ENCODE results near the gene SRRM4.

The SRRM4 gene

GRCh38 chr12:118982302-118982701 lies 961 bp downstream of the SRRM4 start:
- Mint-ChIP-seq H3K36me3 (ENCODE audit: low read depth) (no peaks in the 10 kb centered on the region), H3K4me1 (peaks cover 16% of the 10 kb centered on the region), H3K27ac (no peak overlapping the region), H3K27me3 (ENCODE audit: low read depth, poor library complexity) (peaks cover 61% of the 10 kb centered on the region), H3K9me3 (no peaks in the 10 kb centered on the region), H3K4me3 (peak overlapping the region; percentile 78)
- TF ChIP-seq, protein P1, sequence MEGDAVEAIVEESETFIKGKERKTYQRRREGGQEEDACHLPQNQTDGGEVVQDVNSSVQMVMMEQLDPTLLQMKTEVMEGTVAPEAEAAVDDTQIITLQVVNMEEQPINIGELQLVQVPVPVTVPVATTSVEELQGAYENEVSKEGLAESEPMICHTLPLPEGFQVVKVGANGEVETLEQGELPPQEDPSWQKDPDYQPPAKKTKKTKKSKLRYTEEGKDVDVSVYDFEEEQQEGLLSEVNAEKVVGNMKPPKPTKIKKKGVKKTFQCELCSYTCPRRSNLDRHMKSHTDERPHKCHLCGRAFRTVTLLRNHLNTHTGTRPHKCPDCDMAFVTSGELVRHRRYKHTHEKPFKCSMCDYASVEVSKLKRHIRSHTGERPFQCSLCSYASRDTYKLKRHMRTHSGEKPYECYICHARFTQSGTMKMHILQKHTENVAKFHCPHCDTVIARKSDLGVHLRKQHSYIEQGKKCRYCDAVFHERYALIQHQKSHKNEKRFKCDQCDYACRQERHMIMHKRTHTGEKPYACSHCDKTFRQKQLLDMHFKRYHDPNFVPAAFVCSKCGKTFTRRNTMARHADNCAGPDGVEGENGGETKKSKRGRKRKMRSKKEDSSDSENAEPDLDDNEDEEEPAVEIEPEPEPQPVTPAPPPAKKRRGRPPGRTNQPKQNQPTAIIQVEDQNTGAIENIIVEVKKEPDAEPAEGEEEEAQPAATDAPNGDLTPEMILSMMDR (IDR thresholded peaks at IDR 0.05): no peak
- DNase-seq: no peak

DNA sequence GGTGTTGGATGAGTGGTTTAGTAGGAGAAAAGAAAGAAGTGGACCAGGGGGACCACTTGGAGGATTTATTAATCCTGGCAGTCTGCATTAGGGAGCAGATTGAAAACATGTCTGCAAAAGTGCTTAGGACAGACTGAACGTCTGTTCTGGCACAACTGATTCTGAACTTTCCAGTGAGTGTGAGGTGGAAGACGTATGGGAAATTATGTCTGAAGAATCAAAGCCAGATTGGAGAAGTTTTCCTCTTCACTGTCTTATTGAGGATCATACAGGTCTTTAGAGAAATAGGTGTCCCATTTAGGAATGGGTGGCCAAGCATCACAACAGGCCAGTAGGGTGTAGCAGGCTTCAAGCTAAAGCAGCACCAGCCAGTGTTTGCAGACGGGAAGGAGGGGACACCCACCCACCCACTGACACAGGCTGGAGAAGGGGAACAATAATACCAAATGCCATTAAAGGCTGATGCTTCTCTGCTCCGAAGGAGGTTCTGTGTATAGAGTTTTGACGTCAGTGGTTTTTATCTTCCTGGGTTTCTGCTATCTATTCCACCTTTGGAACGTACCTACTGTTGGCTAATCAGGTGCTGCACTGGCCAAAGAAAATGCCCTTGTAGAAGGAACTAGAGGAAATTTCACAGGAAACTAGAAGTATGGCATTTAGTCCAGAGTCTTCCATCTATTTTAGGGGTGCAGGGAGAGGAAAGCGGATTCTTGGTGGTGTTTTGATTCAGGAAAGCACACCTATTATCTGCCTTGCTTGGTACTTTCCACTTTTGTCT lies 1.8 kb downstream of the SRRM4 start:
- H3K27me3 Mint-ChIP-seq (ENCODE audit: low read depth, poor library complexity): peaks cover 58% of the 10 kb centered on the region
- H3K4me3 Mint-ChIP-seq: no peak overlapping the region
- DNase-seq: no peak
- no peaks in the 10 kb centered on the region for H3K9me3 Mint-ChIP-seq
- peaks cover 16% of the 10 kb centered on the region for H3K4me1 Mint-ChIP-seq
- H3K27ac Mint-ChIP-seq: no peak overlapping the region
- TF ChIP-seq, protein P1 (IDR thresholded peaks at IDR 0.05): no peak
- H3K36me3 Mint-ChIP-seq (ENCODE audit: low read depth): no peaks in the 10 kb centered on the region

DNA sequence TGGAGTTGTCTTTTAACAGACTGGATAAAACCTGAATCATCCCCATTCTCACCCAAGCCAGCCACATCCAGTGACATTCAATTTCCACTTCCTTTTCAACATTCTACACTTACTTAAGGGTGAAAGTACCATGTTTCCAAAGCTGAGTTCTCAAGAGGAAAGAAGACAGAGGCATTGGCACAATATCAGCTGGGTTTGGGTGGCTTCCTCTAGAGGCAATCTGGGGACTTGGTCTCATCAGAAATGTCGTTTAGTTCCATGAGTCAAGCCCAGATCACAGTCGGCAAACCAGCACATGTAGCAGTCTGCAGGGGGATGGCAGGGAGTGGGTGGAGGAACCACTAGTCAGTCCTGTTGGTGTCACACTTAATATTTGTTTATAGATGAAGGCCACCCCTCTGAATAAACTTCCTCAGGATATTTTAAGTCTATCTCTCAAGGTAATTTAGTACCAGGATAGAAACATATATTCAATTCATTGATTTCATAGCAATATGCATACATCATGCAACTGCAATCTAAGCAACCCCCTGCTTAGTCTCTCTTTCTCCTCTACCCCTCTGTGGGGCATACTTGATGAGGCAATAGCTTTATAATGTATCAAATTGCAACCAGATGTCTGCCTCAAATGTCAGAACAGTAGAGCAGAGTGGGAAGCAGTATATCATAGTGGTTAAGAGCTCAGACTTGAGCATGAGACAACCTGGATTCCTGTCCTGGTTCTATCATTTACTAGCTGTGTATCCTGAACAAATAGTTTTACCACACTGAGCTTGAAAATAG lies 3.0 kb downstream of the SRRM4 start:
- no peaks in the 10 kb centered on the region for H3K9me3 Mint-ChIP-seq
- no peak overlapping the region for H3K27ac Mint-ChIP-seq
- TF ChIP-seq, protein P1 (IDR thresholded peaks at IDR 0.05): no peak
- H3K4me1 Mint-ChIP-seq: peaks cover 16% of the 10 kb centered on the region
- no peak for DNase-seq
- no peak overlapping the region for H3K4me3 Mint-ChIP-seq
- peaks cover 55% of the 10 kb centered on the region for H3K27me3 Mint-ChIP-seq (ENCODE audit: low read depth, poor library complexity)
- H3K36me3 Mint-ChIP-seq (ENCODE audit: low read depth): no peaks in the 10 kb centered on the region

- no peak overlapping the region for H3K4me3 Mint-ChIP-seq
- DNase-seq: no peak
- H3K27me3 Mint-ChIP-seq (ENCODE audit: low read depth, poor library complexity): peaks cover 46% of the 10 kb centered on the region
These were observed 4.7 kb downstream of the SRRM4 start for GRCh38 chr12:118986050-118986449.

GRCh38 chr12:118999107-118999506 lies 17.8 kb downstream of the SRRM4 start:
- no peak overlapping the region for H3K27ac Mint-ChIP-seq
- H3K4me1 Mint-ChIP-seq: peaks cover 10% of the 10 kb centered on the region
- no peaks in the 10 kb centered on the region for H3K36me3 Mint-ChIP-seq (ENCODE audit: low read depth)
- TF ChIP-seq, protein P1 (IDR thresholded peaks at IDR 0.05): no peak
- DNase-seq: no peak
- no peak overlapping the region for H3K4me3 Mint-ChIP-seq
- H3K9me3 Mint-ChIP-seq: no peaks in the 10 kb centered on the region
- H3K27me3 Mint-ChIP-seq (ENCODE audit: low read depth, poor library complexity): peaks cover 10% of the 10 kb centered on the region

More at GRCh38 chr12:118986050-118986449, 4.7 kb downstream of the SRRM4 start:
- Mint-ChIP-seq H3K4me1 (peaks cover 17% of the 10 kb centered on the region), H3K9me3 (no peaks in the 10 kb centered on the region), H3K27ac (no peak overlapping the region), H3K36me3 (ENCODE audit: low read depth) (no peaks in the 10 kb centered on the region)
- TF ChIP-seq, protein P1 (IDR thresholded peaks at IDR 0.05): no peak
